NT2/D1 (cell line): ENCODE data around the gene MDM1.

Experiments
- YY1 ChIP-seq: IDR thresholded peaks from 2 replicates; pipeline ENCODE4 v1.6.1; 2011; ENCODE audit not compliant: insufficient read length, insufficient read depth
- ZNF274 ChIP-seq: IDR thresholded peaks from 2 replicates; pipeline ENCODE4 v1.6.1; 2011; ENCODE audit warnings: mild to moderate bottlenecking, low read depth, low read length

GRCh38 chr12:68352067-68352466 is 19.9 kb upstream of the MDM1 start:
- no peak for TF ChIP-seq ZNF274
- TF ChIP-seq YY1 = no peak
